GM23338 (cell line): Measurements from ENCODE around the gene ABCA5.

Experiments
- CREB1 ChIP-seq: fragments of 250-450 bp; sonication (Bioruptor Pico); IDR thresholded peaks from 2 replicates; pipeline ENCODE4 v1.5.0; 2020; ENCODE audit warnings: low read depth, mild to moderate bottlenecking, moderate library complexity
- CTCF ChIP-seq, 2 experiments: fragments of 200-600 bp in 1 of 2; sonication (generic) in 1 of 2; conservative IDR thresholded peaks; 2 replicates each; pipeline versions ENCODE4 v1.5.1 to v1.6.1; 2016 to 2017; ENCODE audit warnings: antibody characterized with exemption in 2 of 2, low read depth in 2 of 2, mild to moderate bottlenecking in 2 of 2, moderate library complexity in 1 of 2
- ETS1 ChIP-seq: IDR thresholded peaks from 2 replicates; pipeline ENCODE4 v1.6.1; 2016; ENCODE audit warnings: antibody characterized with exemption
- EZH2 ChIP-seq: fragments of 200-600 bp; sonication (generic); IDR thresholded peaks from one replicate; pipeline ENCODE4 v1.8.0; 2017; ENCODE audit warnings: antibody characterized with exemption, mild to moderate bottlenecking, low read depth; ENCODE audit not compliant: unreplicated experiment
- EZH2phosphoT487 ChIP-seq: fragments of 200-600 bp; sonication (generic); IDR thresholded peaks from one replicate; pipeline ENCODE4 v1.8.1; 2018; ENCODE audit warnings: antibody characterized with exemption; ENCODE audit not compliant: unreplicated experiment
- JUNB ChIP-seq: IDR thresholded peaks from one replicate; pipeline ENCODE4 v1.6.1; 2016; ENCODE audit warnings: antibody characterized with exemption; ENCODE audit not compliant: unreplicated experiment
- NANOG ChIP-seq: IDR thresholded peaks from 2 replicates; pipeline ENCODE4 v1.6.1; 2016; ENCODE audit warnings: antibody characterized with exemption, borderline replicate concordance
- POLR2AphosphoS5 ChIP-seq: IDR thresholded peaks from 2 replicates; pipeline ENCODE4 v1.6.1; 2016; ENCODE audit warnings: antibody characterized with exemption, low read depth
- REST ChIP-seq: IDR thresholded peaks from one replicate; pipeline ENCODE4 v1.6.1; 2018; ENCODE audit warnings: antibody characterized with exemption; ENCODE audit not compliant: unreplicated experiment
- STAT1 ChIP-seq: IDR thresholded peaks from one replicate; pipeline ENCODE4 v1.6.1; 2016; ENCODE audit warnings: antibody characterized with exemption; ENCODE audit not compliant: unreplicated experiment
- ZNF331 ChIP-seq: fragments of 250-450 bp; sonication (Bioruptor Pico); IDR thresholded peaks from 2 replicates; pipeline ENCODE4 v1.5.0; 2020; ENCODE audit warnings: low read depth, mild to moderate bottlenecking, moderate library complexity

GRCh38 chr17:69218986-69219385 lies 107.9 kb downstream of the ABCA5 start:
- no peak for TF ChIP-seq CREB1
- TF ChIP-seq CTCF (conservative IDR thresholded peaks at IDR 0.05; ENCODE audit: low read depth in 2 of 2), result no peak
- no peak for TF ChIP-seq EZH2
- TF ChIP-seq EZH2phosphoT487, result no peak
- TF ChIP-seq POLR2AphosphoS5, result no peak
- no peak for TF ChIP-seq ZNF331 (CRISPR knock-in tag)
- no peak for TF ChIP-seq JUNB
- no peak for TF ChIP-seq REST
- TF ChIP-seq NANOG, result no peak
- no peak for TF ChIP-seq STAT1
- TF ChIP-seq ETS1, result no peak
